Neural progenitor cell (in vitro differentiated cells): ENCODE results near the gene C5orf52. TPM values are rescaled to one million over a fixed set of nuclear protein-coding genes. Genes with fewer than 3 reads are reported as not detected.
"Not testable (repeated sequence)": the region's sequence is repeated elsewhere in the genome, so short reads cannot be mapped to it uniquely, and the experiment has no call there.

Experiments
- DNase-seq: peaks from one replicate; pipeline ENCODE4 v3.0.0-alpha.2; 2016; ENCODE audit warnings: low spot score
- H2AFZ ChIP-seq: fragments of 200-600 bp; sonication (generic); replicated peaks from 2 replicates; pipeline ENCODE4 v1.6.1; 2016; ENCODE audit warnings: antibody characterized with exemption
- H3F3A ChIP-seq: fragments of 200-600 bp; sonication (generic); 2 replicates; pipeline ENCODE4 v1.6.1; 2016; ENCODE audit warnings: antibody characterized with exemption, low read depth
- H3K27ac ChIP-seq: fragments of 200-600 bp; sonication (generic); 2 replicates; pipeline ENCODE4 v1.5.1; 2016; ENCODE audit warnings: mild to moderate bottlenecking
- H3K27me3 ChIP-seq: fragments of 200-600 bp; sonication (generic); 2 replicates; pipeline ENCODE4 v1.6.1; 2016; ENCODE audit warnings: mild to moderate bottlenecking, moderate library complexity
- H3K36me3 ChIP-seq: fragments of 200-600 bp; sonication (generic); 2 replicates; pipeline ENCODE4 v1.5.1; 2016
- H3K4me1 ChIP-seq: fragments of 200-600 bp; sonication (generic); 2 replicates; pipeline ENCODE4 v1.6.1; 2016; ENCODE audit warnings: mixed run types
- H3K4me2 ChIP-seq: fragments of 200-600 bp; sonication (generic); 2 replicates; pipeline ENCODE4 v1.6.1; 2016
- H3K4me3 ChIP-seq: fragments of 200-600 bp; sonication (generic); 2 replicates; pipeline ENCODE4 v1.5.1; 2016
- H3K79me2 ChIP-seq: fragments of 200-600 bp; sonication (generic); 2 replicates; pipeline ENCODE4 v1.6.1; 2016; ENCODE audit warnings: low read depth
- H3K9ac ChIP-seq: fragments of 200-600 bp; sonication (generic); 2 replicates; pipeline ENCODE4 v1.6.1; 2016
- H3K9me3 ChIP-seq: fragments of 200-600 bp; sonication (generic); 2 replicates; pipeline ENCODE4 v1.5.1; 2016; ENCODE audit warnings: low read depth
- H4K20me1 ChIP-seq: fragments of 200-600 bp; sonication (generic); 2 replicates; pipeline ENCODE4 v1.6.1; 2016; ENCODE audit warnings: low read depth
- H3K27ac Mint-ChIP-seq: 3 replicates; pipeline ENCODE4 v1.8.0; 2021; ENCODE audit warnings: mixed read lengths
- H3K27me3 Mint-ChIP-seq: 2 replicates; pipeline ENCODE4 v1.8.0; 2022; ENCODE audit warnings: low read depth, mild to moderate bottlenecking, inconsistent platforms, moderate library complexity, mixed read lengths; ENCODE audit not compliant: insufficient read depth
- H3K36me3 Mint-ChIP-seq: 3 replicates; pipeline ENCODE4 v1.8.0; 2021; ENCODE audit warnings: mixed read lengths
- H3K4me1 Mint-ChIP-seq: 3 replicates; pipeline ENCODE4 v1.8.0; 2021; ENCODE audit warnings: mixed read lengths
- H3K4me3 Mint-ChIP-seq: 3 replicates; pipeline ENCODE4 v1.8.0; 2021; ENCODE audit warnings: mild to moderate bottlenecking, moderate library complexity, mixed read lengths
- H3K9me3 Mint-ChIP-seq: 3 replicates; pipeline ENCODE4 v1.8.0; 2020; ENCODE audit warnings: mixed read lengths
- CTCF ChIP-seq: fragments of 200-600 bp; sonication (generic); IDR thresholded peaks from 2 replicates; pipeline ENCODE4 v1.5.1; 2017; ENCODE audit warnings: antibody characterized with exemption, mild to moderate bottlenecking
- EZH2 ChIP-seq: fragments of 200-600 bp; sonication (generic); IDR thresholded peaks from 2 replicates; pipeline ENCODE4 v1.6.1; 2017; ENCODE audit warnings: antibody characterized with exemption, mild to moderate bottlenecking, moderate library complexity
- EZH2phosphoT487 ChIP-seq: fragments of 200-600 bp; sonication (generic); IDR thresholded peaks from 2 replicates; pipeline ENCODE4 v1.6.1; 2017; ENCODE audit warnings: antibody characterized with exemption
- total RNA-seq: library from RNA; depleted of rRNA; stranded (reverse); fragments of >200 nt; gene quantifications from 2 replicates; pipeline ENCODE4 v1.2.3, GENCODE V29; 2015; ENCODE audit warnings: low replicate concordance

The C5orf52 gene
- total RNA-seq, 1 donor from 2014 or later, result not detected

- Histone ChIP-seq H3K4me1 (no peaks in the 10 kb centered on the region), H3F3A (no peaks in the 10 kb centered on the region), H3K4me2 (no peak overlapping the region), H3K4me3 (no peak overlapping the region), H3K9ac (no peak overlapping the region), H2AFZ (no peak overlapping the region), H3K79me2 (no peaks in the 10 kb centered on the region), H4K20me1 (no peaks in the 10 kb centered on the region), H3K27me3 (no peaks in the 10 kb centered on the region), H3K9me3 (no peaks in the 10 kb centered on the region), H3K36me3 (no peaks in the 10 kb centered on the region), H3K27ac (no peak overlapping the region)
- peaks cover 11% of the 10 kb centered on the region for H3K4me1 Mint-ChIP-seq
- no peak overlapping the region for H3K4me3 Mint-ChIP-seq
- no peak for DNase-seq
- TF ChIP-seq EZH2phosphoT487, result no peak
- TF ChIP-seq CTCF, result no peak
- TF ChIP-seq EZH2, result no peak
- H3K27me3 Mint-ChIP-seq, result peaks cover 12% of the 10 kb centered on the region
- peaks cover 13% of the 10 kb centered on the region for H3K9me3 Mint-ChIP-seq
- peaks cover 8% of the 10 kb centered on the region for H3K36me3 Mint-ChIP-seq
- no peak overlapping the region for H3K27ac Mint-ChIP-seq
These were observed 15.8 kb downstream of the C5orf52 start for GRCh38 chr5:157687198-157687554.

- no peaks in the 10 kb centered on the region for H3K9me3 ChIP-seq
- H2AFZ ChIP-seq, result no peak overlapping the region
- H3K27ac ChIP-seq, result no peak overlapping the region
- H3K9me3 Mint-ChIP-seq, result peaks cover 20% of the 10 kb centered on the region
- no peaks in the 10 kb centered on the region for H3K79me2 ChIP-seq
- H3K36me3 Mint-ChIP-seq, result peaks cover 9% of the 10 kb centered on the region
- H4K20me1 ChIP-seq, result no peaks in the 10 kb centered on the region
- no peak overlapping the region for H3K4me3 Mint-ChIP-seq
- H3K9ac ChIP-seq, result no peak overlapping the region
- H3K36me3 ChIP-seq, result no peaks in the 10 kb centered on the region
- TF ChIP-seq EZH2phosphoT487 (no peak), EZH2 (no peak), CTCF (no peak)
- no peaks in the 10 kb centered on the region for H3K4me1 ChIP-seq
- H3K27me3 Mint-ChIP-seq, result peaks cover 7% of the 10 kb centered on the region
- no peak for DNase-seq
- H3F3A ChIP-seq, result no peaks in the 10 kb centered on the region
- peaks cover 13% of the 10 kb centered on the region for H3K4me1 Mint-ChIP-seq
- H3K4me3 ChIP-seq, result no peak overlapping the region
- H3K27me3 ChIP-seq, result no peaks in the 10 kb centered on the region
- H3K4me2 ChIP-seq, result no peak overlapping the region
- H3K27ac Mint-ChIP-seq, result no peak overlapping the region
These were observed 18.8 kb downstream of the C5orf52 start for GRCh38 chr5:157689942-157690689.

- no peaks in the 10 kb centered on the region for H3K4me1 ChIP-seq
These were observed 19.5 kb downstream of the C5orf52 start for GRCh38 chr5:157690690-157691433.

GRCh38 chr5:157693816-157694215, 22.5 kb downstream of the C5orf52 start:
- H3K9me3 Mint-ChIP-seq, result peaks cover 39% of the 10 kb centered on the region
- H3K27ac ChIP-seq, H3K4me1 Mint-ChIP-seq, H3K36me3 Mint-ChIP-seq, H3K9me3 ChIP-seq, H3K27me3 ChIP-seq, H3K36me3 ChIP-seq, H3F3A ChIP-seq, H3K9ac ChIP-seq, H2AFZ ChIP-seq, H3K27ac Mint-ChIP-seq, H3K27me3 Mint-ChIP-seq, H3K4me3 Mint-ChIP-seq, DNase-seq, H3K4me3 ChIP-seq, H3K79me2 ChIP-seq, H3K4me2 ChIP-seq, H4K20me1 ChIP-seq, H3K4me1 ChIP-seq: not testable (repeated sequence)

More at GRCh38 chr5:157690690-157691433, 19.5 kb downstream of the C5orf52 start:
- peaks cover 26% of the 10 kb centered on the region for H3K9me3 Mint-ChIP-seq
- Histone ChIP-seq H3K9ac (no peak overlapping the region), H3K36me3 (no peaks in the 10 kb centered on the region), H3K9me3 (no peaks in the 10 kb centered on the region), H3K4me3 (no peak overlapping the region), H4K20me1 (no peaks in the 10 kb centered on the region), H3K27ac (no peak overlapping the region), H3K27me3 (no peaks in the 10 kb centered on the region), H2AFZ (no peak overlapping the region), H3K4me2 (no peak overlapping the region), H3F3A (no peaks in the 10 kb centered on the region), H3K79me2 (no peaks in the 10 kb centered on the region)
- H3K27ac Mint-ChIP-seq, result no peak overlapping the region
- no peak for TF ChIP-seq EZH2phosphoT487
- no peak for DNase-seq
- H3K4me3 Mint-ChIP-seq, result no peak overlapping the region
- peaks cover 13% of the 10 kb centered on the region for H3K4me1 Mint-ChIP-seq
- peaks cover 7% of the 10 kb centered on the region for H3K27me3 Mint-ChIP-seq
- H3K36me3 Mint-ChIP-seq, result peaks cover 9% of the 10 kb centered on the region

- not testable (repeated sequence) for H3K4me1 Mint-ChIP-seq, H3K79me2 ChIP-seq, H3K4me3 ChIP-seq, H3K27ac ChIP-seq, H3K9ac ChIP-seq, H3K36me3 Mint-ChIP-seq, H3K27ac Mint-ChIP-seq, H3K4me1 ChIP-seq, H3K27me3 Mint-ChIP-seq, H4K20me1 ChIP-seq, H3K4me3 Mint-ChIP-seq, H3K27me3 ChIP-seq, H3K4me2 ChIP-seq, H2AFZ ChIP-seq, H3K36me3 ChIP-seq, DNase-seq, H3F3A ChIP-seq
- peaks cover 41% of the 10 kb centered on the region for H3K9me3 Mint-ChIP-seq
- H3K9me3 ChIP-seq, result peaks cover 11% of the 10 kb centered on the region
These were observed 24.8 kb downstream of the C5orf52 start for GRCh38 chr5:157696154-157696553.

- not testable (repeated sequence) for H3K36me3 ChIP-seq, H3K27ac ChIP-seq, H3K36me3 Mint-ChIP-seq, H3K4me1 ChIP-seq, H3K79me2 ChIP-seq, H3K27me3 ChIP-seq, H3K4me2 ChIP-seq, H4K20me1 ChIP-seq, DNase-seq, H3K4me1 Mint-ChIP-seq, H2AFZ ChIP-seq, H3K9ac ChIP-seq, H3K27me3 Mint-ChIP-seq, H3F3A ChIP-seq, H3K4me3 Mint-ChIP-seq, H3K4me3 ChIP-seq, H3K27ac Mint-ChIP-seq
- peaks cover 11% of the 10 kb centered on the region for H3K9me3 ChIP-seq
- peaks cover 35% of the 10 kb centered on the region for H3K9me3 Mint-ChIP-seq
These were observed 27.3 kb downstream of the C5orf52 start for GRCh38 chr5:157698674-157699073.
